GM23248 (cell line): ENCODE measurements around the gene SLC6A19. TPM values are rescaled to one million over a fixed set of nuclear protein-coding genes. Genes with fewer than 3 reads are reported as not detected.

Experiments used
- DNase-seq: peaks from one replicate; pipeline ENCODE4 v3.0.0-alpha.2; 2015
- H2AFZ ChIP-seq: fragments of 200-600 bp; sonication (generic); 2 replicates; pipeline ENCODE4 v1.6.1; 2016; ENCODE audit warnings: antibody characterized with exemption
- H3F3A ChIP-seq: fragments of 200-600 bp; sonication (generic); 2 replicates; pipeline ENCODE4 v1.6.1; 2016; ENCODE audit warnings: mild to moderate bottlenecking, antibody characterized with exemption, mixed run types; ENCODE audit not compliant: insufficient read depth
- H3K27ac ChIP-seq: fragments of 200-600 bp; sonication (generic); 2 replicates; pipeline ENCODE4 v1.5.1; 2016; ENCODE audit warnings: mild to moderate bottlenecking
- H3K27me3 ChIP-seq: fragments of 200-600 bp; sonication (generic); replicated peaks from 2 replicates; pipeline ENCODE4 v1.6.1; 2016; ENCODE audit warnings: mild to moderate bottlenecking; ENCODE audit not compliant: insufficient read depth
- H3K36me3 ChIP-seq: fragments of 200-600 bp; sonication (generic); 2 replicates; pipeline ENCODE4 v1.6.1; 2016; ENCODE audit warnings: low read depth, mild to moderate bottlenecking
- H3K4me1 ChIP-seq: fragments of 200-600 bp; sonication (generic); 2 replicates; pipeline ENCODE4 v1.6.1; 2016; ENCODE audit warnings: mild to moderate bottlenecking; ENCODE audit not compliant: insufficient read depth
- H3K4me2 ChIP-seq: fragments of 200-600 bp; sonication (generic); one replicate; pipeline ENCODE4 v1.6.1; 2016; ENCODE audit warnings: mild to moderate bottlenecking; ENCODE audit not compliant: unreplicated experiment
- H3K4me3 ChIP-seq: fragments of 200-600 bp; sonication (generic); 2 replicates; pipeline ENCODE4 v1.5.1; 2016; ENCODE audit warnings: mild to moderate bottlenecking
- H3K79me2 ChIP-seq: fragments of 200-600 bp; sonication (generic); 2 replicates; pipeline ENCODE4 v1.6.1; 2016; ENCODE audit warnings: mild to moderate bottlenecking; ENCODE audit not compliant: insufficient read depth
- H3K9ac ChIP-seq: fragments of 200-600 bp; sonication (generic); 2 replicates; pipeline ENCODE4 v1.6.1; 2016; ENCODE audit warnings: mild to moderate bottlenecking
- H3K9me2 ChIP-seq: fragments of 200-600 bp; sonication (generic); 2 replicates; pipeline ENCODE4 v1.6.1; 2016; ENCODE audit warnings: mixed run types, mild to moderate bottlenecking, moderate library complexity; ENCODE audit not compliant: insufficient read depth
- H3K9me3 ChIP-seq: fragments of 200-600 bp; sonication (generic); one replicate; pipeline ENCODE4 v1.6.1; 2017; ENCODE audit warnings: low read depth
- H4K20me1 ChIP-seq: fragments of 200-600 bp; sonication (generic); 2 replicates; pipeline ENCODE4 v1.6.0; 2016; ENCODE audit not compliant: insufficient read depth
- EZH2 ChIP-seq: fragments of 200-600 bp; sonication (generic); IDR thresholded peaks from 2 replicates; pipeline ENCODE4 v1.6.1; 2018; ENCODE audit warnings: antibody characterized with exemption, mild to moderate bottlenecking; ENCODE audit not compliant: insufficient read depth, poor library complexity, severe bottlenecking
- EZH2phosphoT487 ChIP-seq: fragments of 200-600 bp; sonication (generic); IDR thresholded peaks from 2 replicates; pipeline ENCODE4 v1.6.1; 2018; ENCODE audit warnings: antibody characterized with exemption, moderate library complexity, mild to moderate bottlenecking, low read depth; ENCODE audit not compliant: insufficient read depth
- WGBS, 2 experiments: methylation state at CpG; one replicate each; pipeline ENCODE4 v1.1.6; 2015 to 2017; ENCODE audit warnings: low lambda C conversion rate in 2 of 2, low coverage in 1 of 2; ENCODE audit errors: missing lambda C conversion rate in 2 of 2; 5-methylcytosine and 5-hydroxymethylcytosine counted together
- in situ Hi-C: fragments of 300-500 bp; cut with MboI; formaldehyde crosslinking; loops from 2 replicates; pipeline ENCODE4 v1.15.0; 2020
- polyA plus RNA-seq: library from polyadenylated mRNA; unstranded; fragments of >200 nt; fragmentation: Nextera tagmentation; extraction: Ambion mirVana; gene quantifications from 2 replicates; pipeline ENCODE4 v1.2.1, GENCODE V29; 2016
- total RNA-seq: library from RNA; depleted of rRNA; stranded (reverse); fragments of >200 nt; shearing (Covaris generic); gene quantifications from 2 replicates; pipeline ENCODE4 v1.2.3, GENCODE V29; 2014

Gene SLC6A19
- total and polyA plus RNA-seq, 2 experiments from 2014 or later = not detected

DNA sequence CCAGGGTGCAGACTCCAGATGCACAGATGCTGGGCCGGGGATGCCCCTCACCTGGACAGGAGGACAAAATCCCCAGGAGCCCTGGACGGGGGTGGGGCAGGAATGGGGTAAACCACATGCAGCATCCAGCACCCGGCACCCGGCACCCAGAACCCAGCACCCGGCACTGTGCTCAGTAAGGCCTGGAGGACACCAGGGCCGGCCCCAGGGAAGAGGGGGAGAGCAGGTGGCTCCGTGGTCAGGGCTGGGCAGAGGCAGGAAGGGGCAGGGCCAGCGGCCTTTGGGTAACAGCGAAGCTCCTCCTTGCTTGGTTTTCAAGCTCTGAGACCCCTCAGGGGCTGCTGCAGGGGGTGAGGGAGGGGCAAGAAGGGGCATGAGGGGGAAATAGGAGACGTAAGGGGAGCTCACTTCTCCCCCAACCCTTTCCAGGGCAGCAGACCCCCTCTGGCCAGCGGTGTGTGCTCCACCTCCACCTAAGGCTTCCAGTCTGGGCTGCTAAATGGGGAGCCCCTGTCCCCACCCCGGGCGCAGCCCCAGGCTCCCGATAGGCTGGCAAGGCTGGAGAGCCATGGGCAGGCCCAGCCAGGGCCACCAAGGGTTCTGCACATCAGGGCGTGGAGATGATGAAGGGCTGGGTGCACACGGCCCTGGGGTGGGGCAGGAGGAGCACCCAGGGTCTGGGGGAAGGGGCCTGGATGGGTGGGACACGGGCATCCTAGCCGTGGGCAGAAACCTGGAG lies 17.8 kb upstream of the SLC6A19 start:
- WGBS, 2 experiments = 43 to 54% methylated on average over 12 to 18 of the region's 18 CpGs
- Histone ChIP-seq H4K20me1 (no peaks in the 10 kb centered on the region), H3K9ac (no peak overlapping the region), H3K4me3 (no peak overlapping the region), H3K4me2 (no peak overlapping the region), H3F3A (no peaks in the 10 kb centered on the region), H3K36me3 (no peaks in the 10 kb centered on the region), H3K4me1 (no peaks in the 10 kb centered on the region), H3K27ac (no peak overlapping the region), H2AFZ (no peak overlapping the region), H3K9me2 (no peaks in the 10 kb centered on the region), H3K27me3 (peaks cover 13% of the 10 kb centered on the region), H3K79me2 (no peaks in the 10 kb centered on the region), H3K9me3 (no peaks in the 10 kb centered on the region)
- DNase-seq = no peak
- TF ChIP-seq EZH2 (no peak), EZH2phosphoT487 (no peak)
- in situ Hi-C loops = no loop called here

DNA sequence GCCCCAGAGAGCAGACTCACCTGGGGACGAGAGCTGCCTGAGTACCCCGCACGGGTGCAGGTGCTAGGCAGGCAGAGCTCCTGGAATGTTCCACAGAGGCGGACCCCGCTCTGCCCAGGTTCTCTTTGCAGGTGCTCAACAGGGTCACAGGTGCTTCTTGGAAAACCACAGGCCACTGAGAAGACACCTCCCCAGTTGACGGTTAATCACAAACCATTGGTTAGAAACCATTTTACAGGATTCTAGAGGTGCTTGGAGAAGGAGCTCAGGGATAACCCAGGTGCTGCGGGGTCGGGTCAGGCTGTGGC lies 17.3 kb upstream of the SLC6A19 start:
- no peaks in the 10 kb centered on the region for H3K9me3 ChIP-seq
- no peaks in the 10 kb centered on the region for H3K79me2 ChIP-seq
- no peak overlapping the region for H2AFZ ChIP-seq
- in situ Hi-C loops = no loop called here
- no peaks in the 10 kb centered on the region for H3K4me1 ChIP-seq
- H3K9ac ChIP-seq = no peak overlapping the region
- H3F3A ChIP-seq = no peaks in the 10 kb centered on the region
- no peak overlapping the region for H3K4me2 ChIP-seq
- H4K20me1 ChIP-seq = no peaks in the 10 kb centered on the region
- DNase-seq = no peak
- H3K27ac ChIP-seq = no peak overlapping the region
- no peak for TF ChIP-seq EZH2
- no peak for TF ChIP-seq EZH2phosphoT487
- H3K9me2 ChIP-seq = no peaks in the 10 kb centered on the region
- H3K36me3 ChIP-seq = no peaks in the 10 kb centered on the region
- no peak overlapping the region for H3K4me3 ChIP-seq
- 74 to 76% methylated on average over 8 of the region's 8 CpGs for WGBS, 2 experiments
- H3K27me3 ChIP-seq = peaks cover 16% of the 10 kb centered on the region

GRCh38 chr5:1184481-1184880 lies 16.9 kb upstream of the SLC6A19 start:
- in situ Hi-C loops = no loop called here
- peaks cover 19% of the 10 kb centered on the region for H3K27me3 ChIP-seq

DNA sequence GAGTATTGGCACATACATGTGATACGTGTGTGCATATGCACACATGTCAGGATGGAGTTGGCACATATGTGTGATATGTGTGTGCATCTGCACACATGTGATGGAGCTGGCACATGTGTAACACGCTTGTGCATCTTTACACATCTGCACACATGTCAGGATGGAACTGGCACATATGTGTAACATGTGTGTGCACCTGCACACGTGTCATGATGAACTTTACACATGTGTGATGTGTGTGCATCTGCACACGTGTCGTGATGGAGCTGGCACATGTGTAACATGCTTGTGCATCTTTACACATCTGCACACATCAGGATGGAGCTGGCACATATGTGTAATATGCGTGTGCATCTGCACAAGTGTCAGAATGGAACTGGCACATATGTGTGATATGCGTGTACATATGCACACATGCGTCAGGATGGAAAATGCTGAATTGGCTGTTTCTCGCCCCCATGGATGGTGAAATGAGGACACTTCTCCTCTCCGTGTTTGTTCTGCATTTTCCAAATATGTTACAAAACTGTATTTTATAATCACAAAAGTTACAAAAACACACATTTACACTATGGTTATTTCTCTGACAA lies 16.3 kb upstream of the SLC6A19 start:
- H4K20me1 ChIP-seq = no peaks in the 10 kb centered on the region
- peaks cover 25% of the 10 kb centered on the region for H3K27me3 ChIP-seq
- H3K27ac ChIP-seq = no peak overlapping the region
- H3K4me2 ChIP-seq = no peak overlapping the region
- no peaks in the 10 kb centered on the region for H3K9me3 ChIP-seq
- TF ChIP-seq EZH2phosphoT487 (no peak), EZH2 (no peak)
- no peaks in the 10 kb centered on the region for H3K4me1 ChIP-seq
- WGBS, 2 experiments = 57 to 61% methylated on average over 10 of the region's 10 CpGs
- no peaks in the 10 kb centered on the region for H3K9me2 ChIP-seq
- H3K9ac ChIP-seq = no peak overlapping the region
- no peaks in the 10 kb centered on the region for H3K36me3 ChIP-seq
- no peaks in the 10 kb centered on the region for H3K79me2 ChIP-seq
- H3K4me3 ChIP-seq = no peak overlapping the region
- no peak for DNase-seq
- in situ Hi-C loops = no loop called here
- no peak overlapping the region for H2AFZ ChIP-seq
- no peaks in the 10 kb centered on the region for H3F3A ChIP-seq

More at GRCh38 chr5:1184481-1184880, 16.9 kb upstream of the SLC6A19 start:
- H3K9ac ChIP-seq = no peak overlapping the region
- H3K27ac ChIP-seq = no peak overlapping the region
- H4K20me1 ChIP-seq = no peaks in the 10 kb centered on the region
- H3K79me2 ChIP-seq = no peaks in the 10 kb centered on the region
- H3K4me2 ChIP-seq = no peak overlapping the region
- no peaks in the 10 kb centered on the region for H3K4me1 ChIP-seq
- no peak overlapping the region for H2AFZ ChIP-seq
- no peaks in the 10 kb centered on the region for H3K9me3 ChIP-seq
- no peak for DNase-seq
- no peaks in the 10 kb centered on the region for H3K9me2 ChIP-seq
- no peak overlapping the region for H3K4me3 ChIP-seq
- no peaks in the 10 kb centered on the region for H3F3A ChIP-seq
- WGBS, 2 experiments = 63 to 69% methylated on average over 7 of the region's 7 CpGs
- no peak for TF ChIP-seq EZH2
- no peak for TF ChIP-seq EZH2phosphoT487
- H3K36me3 ChIP-seq = no peaks in the 10 kb centered on the region
